GM21367 (cell line): Measurements from ENCODE around the gene RAC3.

ENCODE experiments used
- ATAC-seq: cut with Tn5 transposase; IDR thresholded peaks from one replicate; pipeline ENCODE4 v1.9.1; 2021; ENCODE audit not compliant: unreplicated experiment

The RAC3 gene

DNA sequence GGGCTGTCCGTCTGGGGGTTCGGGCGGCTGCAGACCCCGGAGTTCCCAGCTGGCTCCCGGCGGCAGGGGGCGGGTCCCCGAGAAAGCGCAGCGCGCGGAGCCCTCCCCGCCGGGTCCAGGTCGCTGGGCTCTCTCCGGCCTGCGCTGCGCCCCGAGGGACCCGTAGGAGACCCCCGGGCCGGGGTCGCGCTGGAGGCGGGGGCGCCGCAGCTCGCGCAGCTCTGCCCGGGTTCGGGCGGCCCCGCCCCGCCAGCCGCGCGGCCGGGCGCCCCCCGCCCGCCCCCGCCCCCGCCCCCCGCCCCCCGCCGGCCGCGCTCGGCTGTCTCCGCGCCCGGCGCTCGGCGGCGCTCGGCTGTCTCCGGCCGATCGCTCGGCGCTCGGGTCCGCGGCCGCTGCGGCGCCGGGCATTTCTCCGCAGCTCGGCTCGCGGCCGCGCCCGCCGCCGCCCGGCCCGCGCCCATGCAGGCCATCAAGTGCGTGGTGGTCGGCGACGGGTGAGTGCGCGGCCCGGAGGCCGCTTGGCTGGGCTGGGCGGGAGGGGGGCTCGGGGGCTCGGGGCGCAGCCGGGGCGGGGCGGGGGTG, at the start of gene RAC3:
Gene RAC3, plus strand, starts transcription at position 376 of the 582 bp plus-strand sequence. Its CDS starts 84 bp downstream, at position 460.
- ATAC-seq, result no peak

- ATAC-seq, result no peak
Measured at GRCh38 chr17:81983011-81983638, 48.4 kb upstream of the RAC3 start.

DNA sequence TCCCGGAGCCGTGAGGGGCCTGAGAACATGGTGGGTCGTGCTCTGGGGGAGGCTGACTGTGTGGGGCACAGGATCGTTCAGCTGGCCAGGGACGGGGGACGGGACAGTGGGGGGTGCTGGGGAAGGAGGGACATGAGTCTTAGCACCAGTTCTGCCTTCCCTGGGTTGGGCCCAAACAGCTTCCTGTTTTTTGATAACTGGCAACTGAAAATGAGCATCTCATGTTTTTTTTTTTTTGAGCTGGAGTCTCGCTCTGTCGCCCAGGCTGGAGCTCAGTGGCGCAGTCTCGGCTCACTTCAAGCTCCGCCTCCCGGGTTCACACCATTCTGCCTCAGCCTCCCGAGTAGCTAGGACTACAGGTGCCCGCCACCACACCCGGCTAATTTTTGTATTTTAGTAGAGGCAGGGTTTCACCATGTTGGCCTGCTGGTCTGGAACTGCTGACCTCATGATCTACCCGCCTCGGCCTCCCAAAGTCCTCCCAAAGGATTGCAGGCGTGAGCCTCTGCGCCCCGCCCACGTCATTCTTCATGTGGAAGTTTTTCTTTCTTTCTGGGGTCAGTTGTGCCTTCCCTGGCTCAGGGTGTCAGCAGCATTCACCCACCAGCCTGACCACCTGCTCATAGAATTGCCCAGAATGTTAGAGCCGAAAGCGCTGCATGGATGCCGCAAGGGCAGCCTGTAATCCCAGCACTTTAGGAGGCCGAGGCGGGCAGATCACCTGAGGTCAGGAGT, 47.7 kb upstream of the RAC3 start:
- ATAC-seq, result no peak

DNA sequence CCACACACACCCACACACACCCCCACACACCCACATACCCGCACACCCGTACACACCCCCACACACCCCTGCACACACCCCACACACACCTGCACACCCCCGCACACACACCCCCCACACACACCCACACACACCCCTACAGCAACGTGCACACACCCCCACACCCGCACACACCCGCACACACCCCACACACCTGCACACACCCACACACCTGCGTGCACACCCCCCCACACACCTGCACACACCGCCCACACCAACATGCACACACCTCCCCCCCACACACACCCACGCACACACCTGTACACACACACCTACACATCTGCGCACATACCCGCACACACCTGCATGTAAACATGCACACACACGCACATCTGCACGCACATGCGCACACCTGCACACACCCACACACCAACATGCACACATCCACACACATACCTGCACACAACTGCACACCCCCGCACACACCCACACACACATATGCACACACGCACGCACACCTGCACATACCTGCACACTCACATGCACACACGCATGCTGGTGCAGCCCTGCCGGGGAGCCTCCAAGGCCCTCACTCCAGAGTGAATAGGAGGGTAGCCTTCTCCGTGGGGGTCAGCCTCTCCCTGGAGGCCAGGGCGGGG, 46.6 kb upstream of the RAC3 start:
- no peak for ATAC-seq

- ATAC-seq, result no peak
Measured at GRCh38 chr17:81986606-81987005, 44.9 kb upstream of the RAC3 start.

DNA sequence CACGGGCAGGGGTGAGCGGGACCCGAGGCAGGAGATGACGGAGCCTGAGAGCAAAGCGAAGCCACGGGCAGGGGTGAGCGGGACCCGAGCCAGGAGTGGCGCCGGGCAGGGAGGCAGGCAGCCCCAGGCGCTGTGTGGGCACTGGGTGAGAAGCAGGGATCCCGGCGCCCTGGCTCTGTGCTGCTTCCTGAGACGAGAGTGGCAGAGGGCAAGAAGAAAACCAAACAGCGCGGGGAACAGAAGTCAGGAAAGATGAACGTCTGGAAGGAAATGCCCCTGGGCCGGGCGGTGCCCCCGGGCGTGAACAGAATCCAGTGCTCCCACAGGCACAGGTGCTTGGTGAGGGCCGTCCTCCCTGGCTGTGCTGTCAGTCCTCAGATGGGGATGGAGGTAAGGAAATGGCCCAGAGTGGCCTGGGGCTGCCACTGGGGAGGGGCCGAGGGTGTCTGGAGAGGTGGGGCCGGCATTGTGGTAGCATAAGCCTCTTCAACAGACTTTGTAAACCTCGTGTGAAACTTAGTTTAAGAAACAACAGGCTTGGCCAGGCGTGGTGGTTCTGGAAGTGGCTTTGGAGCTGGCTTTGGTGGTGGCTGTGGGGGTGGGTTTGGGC, 44.2 kb upstream of the RAC3 start:
- ATAC-seq, result no peak

GRCh38 chr17:81990836-81991683, 40.4 kb upstream of the RAC3 start:
- no peak for ATAC-seq

GRCh38 chr17:81991684-81992305, 39.7 kb upstream of the RAC3 start:
- ATAC-seq, result no peak

DNA sequence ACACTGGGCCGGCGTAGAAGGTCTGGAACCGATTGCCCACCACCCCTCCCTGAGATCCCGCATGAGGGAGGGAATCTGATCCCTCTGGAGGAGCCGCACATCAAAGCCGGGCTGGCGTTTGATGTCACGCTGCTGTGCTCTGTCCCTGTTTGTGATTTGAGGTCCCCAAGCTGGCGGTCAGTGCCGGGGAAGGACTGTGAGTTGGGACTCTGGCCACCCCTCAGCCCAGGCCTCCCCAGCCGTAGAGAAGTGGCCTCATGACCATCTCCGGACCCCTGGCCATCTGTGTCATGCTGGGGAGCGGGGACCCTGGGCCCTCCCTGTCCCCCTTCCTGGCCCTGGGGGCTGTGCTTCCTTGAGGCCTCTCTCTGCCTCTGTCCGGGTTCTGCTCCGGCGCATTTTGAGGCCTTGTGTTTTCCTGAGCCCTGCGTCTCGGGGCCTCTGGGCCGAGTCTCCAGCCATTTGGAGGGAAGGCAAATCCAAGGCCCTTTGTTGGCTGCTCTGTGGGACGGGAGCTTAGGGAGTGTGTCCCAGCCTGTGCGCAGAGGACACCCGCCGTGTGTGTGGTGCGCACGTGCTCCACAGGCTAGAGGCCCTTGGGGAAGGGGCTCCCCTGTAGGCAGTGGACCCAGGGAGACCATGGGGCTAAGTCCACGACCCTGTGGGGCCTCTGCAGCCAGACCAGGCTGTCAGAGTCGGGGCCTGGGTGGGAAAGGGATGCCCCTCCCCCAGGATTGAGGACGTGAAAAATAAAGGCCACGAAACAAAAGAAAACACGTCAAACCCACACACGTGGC, 39.0 kb upstream of the RAC3 start:
- ATAC-seq, result no peak

- ATAC-seq, result no peak
Measured at GRCh38 chr17:81993729-81994592, 37.5 kb upstream of the RAC3 start.

DNA sequence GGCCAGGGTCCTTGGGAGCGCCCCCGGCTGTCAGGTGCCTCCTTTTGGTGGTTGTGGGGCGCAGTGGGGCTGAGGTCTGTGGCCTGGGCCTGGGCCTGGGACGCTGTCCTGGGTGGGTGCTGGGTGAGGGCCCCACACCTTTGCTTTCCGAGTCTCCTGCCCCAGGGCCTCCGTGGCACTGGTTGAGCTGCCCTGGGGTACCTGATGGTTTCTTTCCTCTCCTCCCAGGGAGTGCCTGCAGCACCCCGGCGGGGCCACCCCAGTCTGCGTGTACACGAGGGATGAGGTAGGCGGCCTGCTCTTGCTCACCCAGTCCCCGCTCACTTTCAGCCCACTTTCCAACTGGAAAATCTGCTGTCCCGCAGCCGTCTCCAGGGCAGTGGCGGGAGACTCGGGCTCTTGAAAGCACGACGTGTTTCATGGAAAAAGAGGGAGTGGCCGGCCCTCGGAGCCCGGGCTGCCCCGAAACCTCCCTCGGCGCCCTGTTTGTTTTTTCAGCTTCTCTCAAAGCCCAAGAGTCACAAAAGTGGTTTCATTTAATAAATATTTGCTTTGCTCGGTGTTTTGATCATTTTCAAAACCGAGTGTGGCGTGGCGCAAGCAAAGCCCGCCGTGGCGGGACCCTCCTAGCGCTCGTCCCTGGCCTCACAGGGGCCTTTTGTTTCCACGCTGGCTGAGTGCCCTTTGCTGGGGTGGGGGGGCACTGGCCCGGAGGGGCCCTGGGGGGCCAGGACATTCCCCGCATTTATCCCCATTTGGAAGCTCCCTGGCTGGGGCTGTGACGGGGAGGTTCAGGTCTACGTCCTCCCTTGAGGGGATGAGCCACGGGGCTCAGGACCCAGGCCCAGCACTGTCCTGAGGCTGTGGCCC, 36.6 kb upstream of the RAC3 start:
- ATAC-seq, result no peak

- no peak for ATAC-seq
Measured at GRCh38 chr17:81995463-81996231, 35.8 kb upstream of the RAC3 start.

GRCh38 chr17:81996232-81996756, 35.2 kb upstream of the RAC3 start:
- ATAC-seq, result no peak

DNA sequence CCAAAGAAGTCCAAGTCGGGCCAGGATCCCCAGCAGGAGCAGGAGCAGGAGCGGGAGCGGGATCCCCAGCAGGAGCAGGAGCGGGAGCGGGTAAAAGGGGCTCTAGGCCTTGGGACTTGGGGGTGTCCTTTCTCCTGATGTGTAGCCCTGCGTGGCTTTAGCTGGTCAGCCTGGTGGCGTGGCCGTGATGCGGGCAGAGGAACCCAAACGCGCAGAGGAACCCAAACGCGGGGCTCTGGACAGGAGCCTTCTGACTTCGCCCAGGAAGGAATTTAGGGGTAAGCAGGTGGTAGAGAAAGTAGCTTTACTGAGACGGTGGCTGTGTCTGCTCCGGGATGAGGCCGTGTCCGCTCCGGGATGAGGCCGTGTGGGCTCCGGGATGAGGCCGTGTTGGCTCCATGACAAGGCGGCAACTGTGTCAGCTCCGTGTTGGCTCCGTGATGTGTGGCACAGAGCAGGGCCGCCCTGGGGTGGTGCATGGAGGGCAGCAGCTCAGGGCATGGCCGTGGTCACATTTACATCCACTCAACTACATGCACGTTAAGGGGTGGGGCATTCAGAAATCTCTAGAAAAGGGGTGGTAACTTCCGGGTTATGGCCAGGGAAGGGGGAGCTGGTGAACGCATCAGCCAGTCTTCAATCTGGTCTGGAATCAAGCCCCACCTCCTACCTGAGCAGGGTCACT, 34.6 kb upstream of the RAC3 start:
- no peak for ATAC-seq

GRCh38 chr17:81998212-81998611, 33.3 kb upstream of the RAC3 start:
- ATAC-seq, result no peak
